Hepatocyte (in vitro differentiated cells): ENCODE measurements around the gene TPH1. TPM values are rescaled to one million over a fixed set of nuclear protein-coding genes. Genes with fewer than 3 reads are reported as not detected.

Experiments used
- DNase-seq: peaks from one replicate; pipeline ENCODE4 v3.0.0-alpha.2; 2016; ENCODE audit warnings: low spot score
- H2AFZ ChIP-seq: fragments of 200-600 bp; sonication (generic); 2 replicates; pipeline ENCODE4 v1.6.0; 2016; ENCODE audit warnings: antibody characterized with exemption, mild to moderate bottlenecking
- H3K27ac ChIP-seq: fragments of 200-600 bp; sonication (generic); 2 replicates; pipeline ENCODE4 v1.5.1; 2016; ENCODE audit warnings: mild to moderate bottlenecking
- H3K27me3 ChIP-seq: fragments of 200-600 bp; sonication (generic); 2 replicates; pipeline ENCODE4 v1.6.1; 2016
- H3K36me3 ChIP-seq: fragments of 200-600 bp; sonication (generic); replicated peaks from 2 replicates; pipeline ENCODE4 v1.5.1; 2016; ENCODE audit warnings: low read depth; ENCODE audit not compliant: insufficient read depth
- H3K4me1 ChIP-seq: fragments of 200-600 bp; sonication (generic); 2 replicates; pipeline ENCODE4 v1.5.1; 2016; ENCODE audit warnings: mild to moderate bottlenecking, moderate library complexity; ENCODE audit not compliant: insufficient read depth
- H3K4me2 ChIP-seq: fragments of 200-600 bp; sonication (generic); 2 replicates; pipeline ENCODE4 v1.6.0; 2016
- H3K4me3 ChIP-seq: fragments of 200-600 bp; sonication (generic); 2 replicates; pipeline ENCODE4 v1.5.1; 2016; ENCODE audit warnings: mild to moderate bottlenecking
- H3K79me2 ChIP-seq: fragments of 200-600 bp; sonication (generic); 2 replicates; pipeline ENCODE4 v1.6.0; 2017; ENCODE audit warnings: mild to moderate bottlenecking
- H3K9me2 ChIP-seq: fragments of 200-600 bp; sonication (generic); replicated peaks from 2 replicates; pipeline ENCODE4 v1.6.0; 2017; ENCODE audit warnings: mild to moderate bottlenecking; ENCODE audit not compliant: insufficient read depth
- H3K9me3 ChIP-seq: fragments of 200-600 bp; sonication (generic); 2 replicates; pipeline ENCODE4 v1.5.1; 2016; ENCODE audit warnings: low read depth, mild to moderate bottlenecking
- H4K20me1 ChIP-seq: fragments of 200-600 bp; sonication (generic); 2 replicates; pipeline ENCODE4 v1.6.0; 2016; ENCODE audit warnings: mild to moderate bottlenecking; ENCODE audit not compliant: insufficient read depth, poor library complexity, severe bottlenecking
- EZH2 ChIP-seq: fragments of 200-600 bp; sonication (generic); IDR thresholded peaks from 2 replicates; pipeline ENCODE4 v1.6.1; 2016; ENCODE audit warnings: antibody characterized with exemption, mild to moderate bottlenecking, borderline replicate concordance
- EZH2phosphoT487 ChIP-seq: fragments of 200-600 bp; sonication (generic); IDR thresholded peaks from one replicate; pipeline ENCODE4 v1.6.1; 2018; ENCODE audit warnings: antibody characterized with exemption, mild to moderate bottlenecking, low read depth, moderate library complexity; ENCODE audit not compliant: unreplicated experiment, severe bottlenecking
- WGBS: methylation state at CpG from one replicate; pipeline ENCODE4 v1.1.6; 2016; ENCODE audit warnings: low lambda C conversion rate; ENCODE audit errors: missing lambda C conversion rate; 5-methylcytosine and 5-hydroxymethylcytosine counted together
- polyA plus RNA-seq: library from polyadenylated mRNA; unstranded; fragments of >200 nt; fragmentation: Nextera tagmentation; extraction: Ambion mirVana; gene quantifications from 2 replicates; pipeline ENCODE4 v1.2.1, GENCODE V29; 2016
- total RNA-seq: library from RNA; depleted of rRNA; stranded (reverse); fragments of >200 nt; gene quantifications from 2 replicates; pipeline ENCODE4 v1.2.3, GENCODE V29; 2014
- TF ChIP-seq, protein P1 (sequence below): fragments of 200-600 bp; sonication (generic); IDR thresholded peaks from 2 replicates; pipeline ENCODE4 v1.5.1; 2016; ENCODE audit warnings: antibody characterized with exemption, mild to moderate bottlenecking; ENCODE audit not compliant: poor library complexity

The TPH1 gene
- total and polyA plus RNA-seq, 2 experiments from 2014 or later: 0.37 TPM; not detected in 1

DNA sequence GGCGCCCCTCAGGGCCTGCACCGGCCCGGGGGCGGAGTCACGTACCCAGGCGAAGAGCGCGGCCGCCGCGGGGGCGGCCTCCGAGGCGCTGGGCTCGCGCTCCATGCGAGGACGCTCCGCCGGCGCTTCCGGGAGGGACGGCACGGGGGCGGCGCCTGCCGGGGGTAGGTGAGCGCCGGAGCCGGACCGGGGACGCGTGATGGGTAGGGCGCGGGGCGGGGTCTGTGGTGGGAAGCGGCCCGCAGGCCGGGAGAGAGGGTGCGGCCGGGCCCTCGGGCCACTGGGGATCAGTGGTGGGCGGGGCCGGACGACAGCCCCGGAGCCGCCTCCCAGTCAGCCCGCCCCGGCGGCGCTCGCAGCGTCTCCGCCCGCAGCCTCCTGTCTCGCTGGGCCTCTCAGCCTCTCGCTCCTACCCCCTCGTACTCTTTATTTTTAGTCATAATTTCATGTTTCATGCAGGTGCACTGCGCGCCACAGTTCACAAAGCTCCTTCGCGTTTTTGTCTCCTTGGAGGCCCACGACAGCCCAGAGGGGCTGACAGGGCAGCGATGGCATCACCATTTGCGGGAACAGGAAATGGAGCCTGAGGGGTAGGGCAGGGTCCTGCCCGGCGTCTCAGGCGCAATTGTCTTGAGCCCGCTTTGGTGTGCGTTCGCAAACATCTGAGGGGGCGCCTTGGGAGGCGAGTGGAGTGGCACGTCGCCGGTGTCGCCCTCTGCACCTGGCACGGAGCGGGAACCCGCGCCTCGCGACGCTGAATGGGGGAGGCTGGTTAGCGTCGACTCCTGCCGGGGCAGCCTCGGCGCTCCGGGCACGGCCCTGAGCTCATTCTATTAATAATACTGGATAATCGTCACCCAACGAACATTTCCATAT lies 32.9 kb downstream of the TPH1 start, which contains the start of gene SERGEF:
Gene SERGEF (minus strand): TSS at position 142 of the 876 bp plus-strand sequence. CDS start 37 bp downstream, at position 105.
- Histone ChIP-seq H3K9me3 (no peaks in the 10 kb centered on the region), H2AFZ (peak within 1 kb of the TSS; percentile 100), H3K4me3 (peak within 1 kb of the TSS; percentile 81), H3K79me2 (peaks cover 7% of the 10 kb centered on the region), H3K9me2 (no peaks in the 10 kb centered on the region), H3K27ac (peak within 1 kb of the TSS; percentile 84), H3K27me3 (no peaks in the 10 kb centered on the region), H3K4me1 (no peaks in the 10 kb centered on the region), H4K20me1 (no peaks in the 10 kb centered on the region), H3K36me3 (no peaks in the 10 kb centered on the region), H3K4me2 (peak within 1 kb of the TSS; percentile 91)
- peak; percentile 97 for DNase-seq
- TF ChIP-seq EZH2phosphoT487 (no peak), EZH2 (no peak)
- TF ChIP-seq, protein P1, sequence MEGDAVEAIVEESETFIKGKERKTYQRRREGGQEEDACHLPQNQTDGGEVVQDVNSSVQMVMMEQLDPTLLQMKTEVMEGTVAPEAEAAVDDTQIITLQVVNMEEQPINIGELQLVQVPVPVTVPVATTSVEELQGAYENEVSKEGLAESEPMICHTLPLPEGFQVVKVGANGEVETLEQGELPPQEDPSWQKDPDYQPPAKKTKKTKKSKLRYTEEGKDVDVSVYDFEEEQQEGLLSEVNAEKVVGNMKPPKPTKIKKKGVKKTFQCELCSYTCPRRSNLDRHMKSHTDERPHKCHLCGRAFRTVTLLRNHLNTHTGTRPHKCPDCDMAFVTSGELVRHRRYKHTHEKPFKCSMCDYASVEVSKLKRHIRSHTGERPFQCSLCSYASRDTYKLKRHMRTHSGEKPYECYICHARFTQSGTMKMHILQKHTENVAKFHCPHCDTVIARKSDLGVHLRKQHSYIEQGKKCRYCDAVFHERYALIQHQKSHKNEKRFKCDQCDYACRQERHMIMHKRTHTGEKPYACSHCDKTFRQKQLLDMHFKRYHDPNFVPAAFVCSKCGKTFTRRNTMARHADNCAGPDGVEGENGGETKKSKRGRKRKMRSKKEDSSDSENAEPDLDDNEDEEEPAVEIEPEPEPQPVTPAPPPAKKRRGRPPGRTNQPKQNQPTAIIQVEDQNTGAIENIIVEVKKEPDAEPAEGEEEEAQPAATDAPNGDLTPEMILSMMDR: no peak
- WGBS: under 1% methylated on average over 75 of the region's 93 CpGs

GRCh38 chr11:18012122-18012905 lies 33.8 kb downstream of the TPH1 start:
- Histone ChIP-seq H3K27ac (peak overlapping the region; percentile 66), H3K4me1 (no peaks in the 10 kb centered on the region), H3K9me3 (no peaks in the 10 kb centered on the region), H3K9me2 (no peaks in the 10 kb centered on the region), H2AFZ (peak overlapping the region; percentile 100), H3K27me3 (no peaks in the 10 kb centered on the region), H4K20me1 (no peaks in the 10 kb centered on the region), H3K4me3 (peak overlapping the region; percentile 81), H3K79me2 (peaks cover 7% of the 10 kb centered on the region), H3K36me3 (no peaks in the 10 kb centered on the region), H3K4me2 (peak overlapping the region; percentile 91)
- no peak for TF ChIP-seq EZH2
- TF ChIP-seq EZH2phosphoT487: no peak
- TF ChIP-seq, protein P1: no peak
- peak; percentile 30 for DNase-seq
- 7% methylated on average over 31 of the region's 46 CpGs for WGBS

DNA sequence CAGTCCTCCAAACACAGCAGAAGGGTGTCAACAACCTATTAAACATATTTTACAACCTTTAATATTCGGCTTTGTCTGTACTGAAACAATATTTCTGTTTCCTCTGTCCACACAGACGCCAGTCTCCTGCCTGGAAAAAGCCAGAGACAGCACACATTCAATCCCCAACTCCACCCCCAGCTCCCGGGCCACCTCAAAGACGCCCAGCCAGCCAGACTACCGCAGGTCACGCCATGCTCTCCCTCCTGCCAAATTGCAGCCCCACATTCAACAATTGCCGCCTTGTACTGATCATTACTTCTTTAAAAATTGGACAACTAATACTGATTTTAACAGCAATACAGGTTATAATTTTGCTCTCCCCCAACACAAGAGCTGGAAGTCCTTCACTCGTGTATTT lies 34.4 kb downstream of the TPH1 start:
- DNase-seq: no peak
- Histone ChIP-seq H3K27me3 (no peaks in the 10 kb centered on the region), H3K9me3 (no peaks in the 10 kb centered on the region), H4K20me1 (no peaks in the 10 kb centered on the region), H3K4me3 (no peak overlapping the region), H3K79me2 (peaks cover 7% of the 10 kb centered on the region), H3K36me3 (no peaks in the 10 kb centered on the region), H3K4me2 (peak overlapping the region; percentile 91), H2AFZ (no peak overlapping the region), H3K4me1 (no peaks in the 10 kb centered on the region), H3K9me2 (no peaks in the 10 kb centered on the region), H3K27ac (no peak overlapping the region)
- 80% methylated on average over 8 of the region's 8 CpGs for WGBS
- no peak for TF ChIP-seq EZH2phosphoT487
- TF ChIP-seq EZH2: no peak
- TF ChIP-seq, protein P1: no peak
